Subcutaneous abdominal adipose tissue (tissue), 5 donors: ENCODE results near the gene GSTO1.
"Not testable (repeated sequence)": the region's sequence is repeated elsewhere in the genome, so short reads cannot be mapped to it uniquely, and the experiment has no call there.

ENCODE experiments used
- H3K27ac ChIP-seq: one replicate; pipeline ENCODE4 v1.7.0; 2013; ENCODE audit warnings: low read depth, mild to moderate bottlenecking, inconsistent platforms, low read length, moderate library complexity
- H3K27me3 ChIP-seq, 5 donors: one replicate each; pipeline ENCODE4 v1.7.0; 2013; ENCODE audit warnings: low read length in 5 of 5, inconsistent platforms in 1 of 5; ENCODE audit not compliant: control insufficient read depth in 5 of 5, insufficient read depth in 4 of 5
- H3K36me3 ChIP-seq, 5 donors: one replicate each; pipeline ENCODE4 v1.7.0; 2013; ENCODE audit warnings: low read length in 5 of 5; ENCODE audit not compliant: control insufficient read depth in 5 of 5, insufficient read depth in 5 of 5
- H3K4me1 ChIP-seq, 5 donors: one replicate each; pipeline ENCODE4 v1.7.0; 2013; ENCODE audit warnings: low read length in 5 of 5, mild to moderate bottlenecking in 3 of 5, moderate library complexity in 1 of 5; ENCODE audit not compliant: control insufficient read depth in 5 of 5, insufficient read depth in 5 of 5
- H3K4me3 ChIP-seq, 5 donors: one replicate each; pipeline ENCODE4 v1.7.0; 2013; ENCODE audit warnings: low read length in 5 of 5, low read depth in 1 of 5
- H3K9ac ChIP-seq, 5 donors: one replicate each; pipeline ENCODE4 v1.7.0; 2013; ENCODE audit warnings: low read length in 5 of 5, mild to moderate bottlenecking in 4 of 5, moderate library complexity in 3 of 5
- H3K9me3 ChIP-seq, 5 donors: one replicate each; pipeline ENCODE4 v1.7.0; 2013; ENCODE audit warnings: low read length in 5 of 5; ENCODE audit not compliant: control insufficient read depth in 5 of 5
- donor health status: healthy.
- donor health status: healthy.
- donor health status: healthy.
- donor health status: healthy.
- donor health status: healthy.

The GSTO1 gene

DNA sequence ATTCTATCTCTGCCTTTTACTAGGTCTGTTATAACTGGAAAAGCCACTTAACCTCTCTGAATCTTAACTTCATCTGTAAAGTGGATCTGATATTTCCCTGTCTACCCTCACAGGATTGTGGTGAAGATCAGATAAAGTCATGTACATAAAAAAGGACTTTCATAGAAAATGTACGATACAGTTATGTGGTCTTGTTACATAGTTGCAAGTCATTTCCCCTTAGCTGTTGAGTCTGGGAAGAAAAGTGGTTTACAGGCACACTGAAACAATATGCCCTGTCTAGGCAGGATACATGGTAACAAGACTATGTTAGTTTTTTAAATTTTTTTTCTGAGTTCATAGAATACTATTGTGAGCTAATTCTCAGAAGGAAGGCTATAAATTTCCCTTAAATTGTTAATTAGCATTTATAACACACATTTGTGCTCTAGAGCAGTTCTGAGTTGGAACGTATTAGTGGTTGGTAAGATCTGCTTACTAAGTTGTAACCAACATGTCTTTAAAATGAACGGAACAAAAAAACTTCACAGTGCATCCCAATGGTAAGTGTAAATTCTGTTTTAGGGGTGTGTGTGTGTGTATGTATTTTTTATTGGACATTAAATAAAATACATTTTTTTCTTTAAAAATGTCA lies 7.1 kb upstream of the GSTO1 start:
- Histone ChIP-seq H3K4me3 (no peak overlapping the region), H3K9me3 (no peaks in the 10 kb centered on the region), H3K27me3 (no peaks in the 10 kb centered on the region), H3K36me3 (no peaks in the 10 kb centered on the region), H3K4me1 (no peaks in the 10 kb centered on the region), H3K9ac (no peak overlapping the region), H3K27ac (no peak overlapping the region)

DNA sequence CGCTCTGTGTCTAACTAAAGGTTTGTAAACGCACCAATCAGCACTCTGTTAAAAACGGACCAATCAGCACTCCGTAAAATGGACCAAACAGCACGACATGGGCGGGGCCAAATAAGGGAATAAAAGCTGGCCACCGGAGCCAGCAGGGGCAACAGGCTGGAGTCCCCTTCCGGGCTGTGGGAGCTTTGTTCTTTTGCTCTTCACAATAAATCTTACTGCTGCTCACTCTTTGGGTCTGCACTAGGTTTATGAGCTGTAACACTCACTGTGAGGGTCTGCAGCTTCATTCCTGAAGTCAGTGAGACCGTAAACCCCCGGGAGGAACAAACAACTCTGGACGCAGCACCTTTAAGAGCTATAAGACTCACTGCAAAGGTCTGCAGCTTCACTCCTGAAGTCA lies 5.8 kb upstream of the GSTO1 start:
- H3K9me3 ChIP-seq, H3K9ac ChIP-seq, H3K4me3 ChIP-seq, H3K27me3 ChIP-seq, H3K27ac ChIP-seq, H3K4me1 ChIP-seq, H3K36me3 ChIP-seq: not testable (repeated sequence)

DNA sequence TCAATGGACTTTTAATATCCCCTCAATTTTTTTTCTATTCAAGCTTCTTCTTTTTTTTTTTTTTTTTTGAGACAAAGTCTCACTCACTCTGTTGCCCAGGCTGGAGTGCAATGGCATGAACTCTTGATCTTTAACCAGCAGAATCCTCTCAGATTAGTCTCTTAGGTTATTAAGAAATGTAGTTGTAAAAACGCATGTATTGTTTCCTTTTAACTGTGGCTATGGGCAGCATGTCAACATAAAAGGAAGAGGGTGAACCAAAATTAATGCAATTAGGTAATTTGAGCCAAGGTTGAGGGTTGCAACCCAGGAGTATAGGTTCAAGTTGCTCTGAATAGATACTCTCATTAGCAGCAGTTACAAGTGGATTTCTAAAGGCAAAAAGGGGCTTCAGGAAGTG lies 4.3 kb upstream of the GSTO1 start:
- Histone ChIP-seq H3K9ac (no peak overlapping the region), H3K27me3 (no peaks in the 10 kb centered on the region), H3K27ac (no peak overlapping the region), H3K36me3 (no peaks in the 10 kb centered on the region), H3K4me1 (peaks cover 0 to 16% (median 8%) of the 10 kb centered on the region in 5 donors), H3K9me3 (no peaks in the 10 kb centered on the region), H3K4me3 (no peak overlapping the region)

DNA sequence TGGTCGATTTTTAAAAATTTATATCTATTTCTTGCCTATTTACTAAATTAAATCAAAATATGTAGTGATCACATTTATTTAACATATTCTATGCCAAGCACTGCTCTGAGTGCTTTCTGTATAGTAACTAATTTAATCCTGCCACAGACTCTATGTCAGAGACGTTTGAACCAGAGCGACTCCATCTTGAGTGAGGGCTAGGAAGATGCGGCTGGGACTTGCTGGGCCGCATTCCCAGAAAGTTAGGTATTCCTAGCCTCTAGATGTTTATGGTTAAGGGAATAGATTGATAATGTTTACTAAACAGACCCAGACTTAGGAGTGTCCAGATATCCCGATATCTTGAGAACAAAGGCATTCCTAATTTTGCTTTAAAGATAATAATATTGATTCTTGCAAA lies 3.2 kb upstream of the GSTO1 start:
- no peaks in the 10 kb centered on the region for H3K9me3 ChIP-seq
- H3K4me1 ChIP-seq, result peaks cover 0 to 25% (median 19%) of the 10 kb centered on the region in 5 donors
- H3K36me3 ChIP-seq, result no peaks in the 10 kb centered on the region
- no peak overlapping the region for H3K9ac ChIP-seq
- no peaks in the 10 kb centered on the region for H3K27me3 ChIP-seq
- H3K4me3 ChIP-seq, result no peak overlapping the region
- H3K27ac ChIP-seq, result no peak overlapping the region

DNA sequence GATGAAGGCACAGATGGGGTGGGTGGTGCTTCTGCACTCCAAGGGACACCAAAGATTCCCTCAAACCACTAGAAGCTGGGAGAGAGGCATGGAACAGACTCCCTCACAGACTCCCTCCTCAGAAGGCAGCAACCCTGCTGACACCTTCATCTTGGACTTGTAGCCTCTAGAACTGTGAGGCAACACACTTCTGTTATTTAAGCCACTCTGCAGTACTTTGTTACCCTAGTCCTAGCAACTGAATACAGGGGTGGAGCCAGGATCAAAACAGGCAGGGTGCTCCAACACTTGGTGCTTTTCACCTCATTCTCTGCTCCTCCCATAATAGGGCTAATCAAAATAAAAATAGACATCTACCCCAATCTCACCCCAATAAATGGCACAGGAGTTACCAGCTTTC lies 2.3 kb upstream of the GSTO1 start:
- peaks cover 0 to 29% (median 26%) of the 10 kb centered on the region in 5 donors for H3K4me1 ChIP-seq
- no peak overlapping the region for H3K9ac ChIP-seq
- no peak overlapping the region for H3K4me3 ChIP-seq
- H3K27me3 ChIP-seq, result no peaks in the 10 kb centered on the region
- H3K9me3 ChIP-seq, result no peaks in the 10 kb centered on the region
- H3K36me3 ChIP-seq, result no peaks in the 10 kb centered on the region
- H3K27ac ChIP-seq, result no peak overlapping the region

DNA sequence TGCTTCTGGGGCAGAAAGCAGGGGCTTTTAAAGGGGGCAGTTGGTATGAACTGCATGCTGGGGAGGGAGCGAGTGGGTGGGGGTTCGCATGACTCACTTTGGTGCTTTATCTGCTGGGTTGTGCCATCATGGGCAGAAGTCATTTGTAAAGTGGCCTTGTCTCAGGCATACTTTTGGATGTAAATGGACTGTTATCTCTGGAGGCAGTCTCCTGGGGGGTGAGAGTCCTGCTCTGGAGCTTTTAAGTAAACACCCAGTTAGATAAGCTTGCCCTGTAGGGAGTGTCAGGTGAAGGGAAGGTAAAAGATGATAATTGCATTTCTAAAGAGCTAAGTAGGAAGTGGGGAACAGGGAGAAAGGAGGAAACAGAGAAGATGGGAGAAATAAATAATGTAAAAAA lies 1.6 kb upstream of the GSTO1 start:
- Histone ChIP-seq H3K9me3 (no peaks in the 10 kb centered on the region), H3K4me1 (peaks cover 0 to 29% (median 26%) of the 10 kb centered on the region in 5 donors), H3K27me3 (no peaks in the 10 kb centered on the region), H3K4me3 (no peak overlapping the region), H3K36me3 (peaks cover 0 to 3% (median 2%) of the 10 kb centered on the region in 5 donors), H3K27ac (no peak overlapping the region), H3K9ac (no peak overlapping the region)

DNA sequence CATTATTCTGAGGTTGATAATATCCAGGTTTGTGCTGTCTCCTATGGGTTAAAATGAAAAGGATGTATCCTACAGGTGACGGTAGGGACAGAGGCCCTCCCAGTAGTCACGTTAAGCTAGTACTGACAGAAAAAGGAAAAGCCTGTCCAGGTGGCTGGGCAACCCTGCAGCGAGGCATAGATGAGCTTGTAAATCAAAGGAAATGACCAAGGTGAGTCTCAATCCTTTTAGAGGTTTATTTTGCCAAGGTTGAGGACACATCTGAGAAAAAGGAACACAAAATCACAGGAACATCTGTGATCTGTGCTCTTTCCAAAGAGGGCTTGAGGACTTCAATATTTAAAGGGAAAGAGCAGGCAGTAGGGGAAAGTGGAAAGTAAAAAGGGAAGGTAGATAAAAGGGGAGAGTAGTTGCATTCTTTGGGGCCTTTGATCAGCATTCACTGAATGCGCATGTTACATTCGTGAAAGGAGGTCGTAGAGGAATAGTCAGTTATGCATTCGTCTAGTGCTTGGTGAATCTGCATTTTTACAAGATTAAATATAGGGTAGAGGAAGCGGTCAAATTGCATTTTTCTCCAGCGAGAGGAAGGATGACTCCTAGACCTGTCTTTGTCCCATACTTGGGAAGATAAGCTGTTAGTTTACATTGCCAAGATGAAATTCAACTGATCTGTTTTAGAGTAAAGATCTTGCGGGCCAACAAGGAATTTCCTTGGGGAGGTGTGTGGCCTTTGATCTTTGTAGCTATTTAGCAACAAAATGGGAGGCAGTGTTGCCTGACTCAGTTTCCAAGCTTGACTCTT lies 884 bp upstream of the GSTO1 start:
- H3K27ac ChIP-seq, result peak overlapping the region; percentile 93

DNA sequence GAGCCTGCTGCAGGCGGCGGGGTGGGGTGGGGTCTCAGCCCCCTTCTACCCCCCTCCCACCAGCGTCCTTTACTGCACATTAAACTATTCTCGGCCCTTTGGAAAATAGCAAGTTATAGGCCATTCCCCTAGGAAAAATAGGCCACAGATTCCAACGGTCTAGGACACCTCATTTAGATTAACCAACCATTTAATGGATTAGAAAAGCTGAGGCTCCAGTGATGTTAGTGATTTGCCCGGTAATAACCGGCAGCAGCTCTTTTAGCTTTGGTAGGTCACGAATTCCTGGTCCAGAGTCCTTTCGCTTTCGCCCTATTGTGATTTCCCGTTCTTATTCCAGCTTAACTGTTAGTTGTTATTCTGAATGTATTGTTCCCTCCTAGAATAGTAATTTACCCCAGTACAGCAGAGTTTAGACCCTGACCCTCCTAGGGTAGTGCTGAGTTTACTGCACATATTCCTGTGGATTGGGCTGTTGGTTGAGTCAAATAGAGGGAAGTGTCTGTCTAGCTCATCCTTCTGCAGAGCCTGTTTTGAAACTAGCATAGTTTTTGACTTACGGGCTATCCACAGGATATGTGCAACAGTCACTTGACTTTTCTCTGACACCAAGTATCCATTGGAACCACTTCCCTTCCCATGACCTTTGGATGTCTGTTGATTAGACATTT lies 754 bp downstream of the GSTO1 start:
- no peaks in the 10 kb centered on the region for H3K9me3 ChIP-seq
- H3K27me3 ChIP-seq, result no peaks in the 10 kb centered on the region
- peak overlapping the region; percentile 74 to 91 (median 87) for H3K4me3 ChIP-seq
- H3K36me3 ChIP-seq, result peaks cover 8 to 24% (median 18%) of the 10 kb centered on the region in 5 donors
- H3K27ac ChIP-seq, result peak overlapping the region; percentile 93
- H3K4me1 ChIP-seq, result peaks cover 0 to 39% (median 31%) of the 10 kb centered on the region in 5 donors
- H3K9ac ChIP-seq, result peak overlapping the region; percentile 84 to 95 (median 91)

More for the DNA sequence above, 884 bp upstream of the GSTO1 start:
- peaks cover under 1 to 9% (median 8%) of the 10 kb centered on the region in 5 donors for H3K36me3 ChIP-seq
- H3K27me3 ChIP-seq, result no peaks in the 10 kb centered on the region
- H3K9me3 ChIP-seq, result no peaks in the 10 kb centered on the region
- H3K4me1 ChIP-seq, result peaks cover 0 to 29% (median 26%) of the 10 kb centered on the region in 5 donors
- H3K4me3 ChIP-seq, result peak overlapping the region; percentile 73 to 91 (median 87)
- peak overlapping the region; percentile 22 to 95 (median 91) for H3K9ac ChIP-seq

DNA sequence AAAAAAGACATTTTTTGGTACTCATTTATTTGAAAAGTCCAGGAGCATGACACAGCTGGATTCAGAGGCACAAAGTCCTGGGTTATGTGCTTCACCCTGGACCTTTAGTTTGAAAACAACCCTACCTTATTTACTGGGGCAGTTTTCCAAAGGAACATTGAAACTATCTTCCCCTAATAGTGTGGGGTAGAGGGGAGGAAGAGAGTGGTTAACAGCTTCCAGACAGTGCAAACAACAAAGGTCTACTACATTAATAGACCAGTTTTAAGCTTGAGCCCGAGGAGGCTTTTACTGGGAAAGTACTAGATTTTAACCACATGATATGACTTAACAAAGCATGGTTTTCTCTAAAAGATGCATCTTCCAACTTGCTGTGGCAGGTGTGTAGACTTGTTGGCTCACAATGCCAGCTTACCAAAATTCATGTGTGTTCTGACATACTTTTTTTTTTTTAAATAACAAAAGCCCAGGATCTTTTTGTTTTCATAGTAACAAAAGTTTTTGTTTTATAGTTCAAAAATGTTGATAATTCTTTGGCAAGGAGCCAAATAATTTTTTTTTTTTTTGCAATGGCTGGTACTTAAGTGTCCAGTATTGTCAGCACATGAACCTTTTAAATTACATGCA lies 1.8 kb downstream of the GSTO1 start:
- Histone ChIP-seq H3K27me3 (no peaks in the 10 kb centered on the region), H3K9ac (peak overlapping the region in 1 of 5 donors; percentile 91), H3K36me3 (peaks cover 11 to 31% (median 26%) of the 10 kb centered on the region in 5 donors), H3K4me3 (peak overlapping the region in 3 of 5 donors; percentile 5 to 88 (median 83)), H3K4me1 (peaks cover 0 to 40% (median 36%) of the 10 kb centered on the region in 5 donors), H3K27ac (peak overlapping the region; percentile 93), H3K9me3 (no peaks in the 10 kb centered on the region)
